ENCODE measurements around the gene RASA4.
"Not testable (repeated sequence)": the region's sequence is repeated elsewhere in the genome, so short reads cannot be mapped to it uniquely, and the experiment has no call there.

GRCh38 chr7:102613575-102614345 is 2.8 kb downstream of the RASA4 start:
- TF ChIP-seq EZH2 (IDR thresholded peaks at IDR 0.05; ENCODE audit: borderline replicate concordance, insufficient read depth, low read depth, low read length, poor library complexity, severe bottlenecking): not testable (repeated sequence)
- TF ChIP-seq, protein P1, sequence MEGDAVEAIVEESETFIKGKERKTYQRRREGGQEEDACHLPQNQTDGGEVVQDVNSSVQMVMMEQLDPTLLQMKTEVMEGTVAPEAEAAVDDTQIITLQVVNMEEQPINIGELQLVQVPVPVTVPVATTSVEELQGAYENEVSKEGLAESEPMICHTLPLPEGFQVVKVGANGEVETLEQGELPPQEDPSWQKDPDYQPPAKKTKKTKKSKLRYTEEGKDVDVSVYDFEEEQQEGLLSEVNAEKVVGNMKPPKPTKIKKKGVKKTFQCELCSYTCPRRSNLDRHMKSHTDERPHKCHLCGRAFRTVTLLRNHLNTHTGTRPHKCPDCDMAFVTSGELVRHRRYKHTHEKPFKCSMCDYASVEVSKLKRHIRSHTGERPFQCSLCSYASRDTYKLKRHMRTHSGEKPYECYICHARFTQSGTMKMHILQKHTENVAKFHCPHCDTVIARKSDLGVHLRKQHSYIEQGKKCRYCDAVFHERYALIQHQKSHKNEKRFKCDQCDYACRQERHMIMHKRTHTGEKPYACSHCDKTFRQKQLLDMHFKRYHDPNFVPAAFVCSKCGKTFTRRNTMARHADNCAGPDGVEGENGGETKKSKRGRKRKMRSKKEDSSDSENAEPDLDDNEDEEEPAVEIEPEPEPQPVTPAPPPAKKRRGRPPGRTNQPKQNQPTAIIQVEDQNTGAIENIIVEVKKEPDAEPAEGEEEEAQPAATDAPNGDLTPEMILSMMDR (IDR thresholded peaks at IDR 0.05): not testable (repeated sequence)

All from B cell (primary cell).